Liver (tissue), 9 donors: ENCODE measurements around the gene CD34. TPM values are rescaled to one million over a fixed set of nuclear protein-coding genes. Genes with fewer than 3 reads are reported as not detected.

Experiments
- DNase-seq: peaks from one replicate; pipeline ENCODE4 v3.0.0-alpha.2; 2017; ENCODE audit warnings: low spot score
- H3K27ac ChIP-seq, 2 donors: one replicate each; pipeline ENCODE4 v1.7.0; 2013; ENCODE audit warnings: inconsistent platforms in 2 of 2, low read length in 2 of 2, control low read depth in 1 of 2, low read depth in 1 of 2, mild to moderate bottlenecking in 1 of 2
- H3K27me3 ChIP-seq, 4 donors: one replicate each; pipeline versions ENCODE4 v1.6.1 to v1.7.0; 2013; ENCODE audit warnings: low read length in 3 of 4, inconsistent platforms in 1 of 4, mild to moderate bottlenecking in 1 of 4, moderate library complexity in 1 of 4; ENCODE audit not compliant: control insufficient read depth in 4 of 4, insufficient read depth in 4 of 4
- H3K36me3 ChIP-seq, 4 donors: one replicate each; pipeline versions ENCODE4 v1.6.1 to v1.7.0; 2013; ENCODE audit warnings: low read length in 3 of 4, mild to moderate bottlenecking in 3 of 4, low read depth in 1 of 4, moderate library complexity in 1 of 4; ENCODE audit not compliant: control insufficient read depth in 4 of 4, insufficient read depth in 3 of 4
- H3K4me1 ChIP-seq, 4 donors: one replicate each; pipeline versions ENCODE4 v1.6.1 to v1.7.0; 2013; ENCODE audit warnings: low read length in 3 of 4, mild to moderate bottlenecking in 3 of 4, moderate library complexity in 1 of 4; ENCODE audit not compliant: control insufficient read depth in 4 of 4, insufficient read depth in 4 of 4
- H3K4me3 ChIP-seq, 3 donors: one replicate each; pipeline versions ENCODE4 v1.6.1 to v1.7.0; 2013; ENCODE audit warnings: low read length in 3 of 3, control low read depth in 1 of 3, low read depth in 1 of 3, mild to moderate bottlenecking in 1 of 3
- H3K9ac ChIP-seq, 2 donors: one replicate each; pipeline ENCODE4 v1.7.0; 2013; ENCODE audit warnings: low read length in 2 of 2, mild to moderate bottlenecking in 2 of 2, moderate library complexity in 2 of 2, control low read depth in 1 of 2, low read depth in 1 of 2
- H3K9me3 ChIP-seq, 4 donors: one replicate each; pipeline versions ENCODE4 v1.6.1 to v1.7.0; 2013; ENCODE audit warnings: low read length in 3 of 4; ENCODE audit not compliant: control insufficient read depth in 4 of 4
- ATF3 ChIP-seq: IDR thresholded peaks from 2 replicates; pipeline ENCODE4 v1.6.1; 2016; ENCODE audit warnings: antibody characterized with exemption
- CTCF ChIP-seq: fragments of 150-350 bp; IDR thresholded peaks from 2 replicates; pipeline ENCODE4 v1.5.1; 2017; ENCODE audit warnings: improper control_type of control experiment, low read depth, low read length; ENCODE audit not compliant: missing input control
- EGR1 ChIP-seq, 2 donors: IDR thresholded peaks; 2 replicates each; pipeline ENCODE4 v1.6.1; 2016 to 2018; ENCODE audit warnings: antibody characterized with exemption in 2 of 2, low read depth in 2 of 2
- FOXA2 ChIP-seq: IDR thresholded peaks from 2 replicates; pipeline ENCODE4 v1.6.1; 2016; ENCODE audit warnings: antibody characterized with exemption
- HNF4A ChIP-seq, 2 donors: conservative IDR thresholded peaks; 2 replicates each; pipeline ENCODE4 v1.6.1; 2016; ENCODE audit warnings: antibody characterized with exemption in 2 of 2, mild to moderate bottlenecking in 2 of 2
- JUND ChIP-seq, 2 donors: IDR thresholded peaks; 2 replicates each; pipeline ENCODE4 v1.6.1; 2016; ENCODE audit warnings: antibody characterized with exemption in 2 of 2
- NR2F2 ChIP-seq: IDR thresholded peaks from 2 replicates; pipeline ENCODE4 v1.6.1; 2016; ENCODE audit warnings: antibody characterized with exemption
- RAD21 ChIP-seq, 2 donors: IDR thresholded peaks; 2 replicates each; pipeline ENCODE4 v1.6.1; 2016; ENCODE audit warnings: antibody characterized with exemption in 2 of 2, mild to moderate bottlenecking in 2 of 2
- RXRA ChIP-seq, 2 donors: IDR thresholded peaks; 2 replicates each; pipeline ENCODE4 v1.6.1; 2017 to 2018; ENCODE audit warnings: antibody characterized with exemption in 2 of 2, mild to moderate bottlenecking in 1 of 2
- SP1 ChIP-seq: IDR thresholded peaks from 2 replicates; pipeline ENCODE4 v1.6.1; 2018; ENCODE audit warnings: antibody characterized with exemption, mild to moderate bottlenecking
- TAF1 ChIP-seq: conservative IDR thresholded peaks from 2 replicates; pipeline ENCODE4 v1.6.1; 2016; ENCODE audit warnings: antibody characterized with exemption, mild to moderate bottlenecking
- YY1 ChIP-seq: IDR thresholded peaks from 2 replicates; pipeline ENCODE4 v1.6.1; 2016; ENCODE audit warnings: antibody characterized with exemption, mild to moderate bottlenecking
- WGBS: extraction: QIAGEN DNeasy Blood & Tissue Kit; methylation state at CpG from one replicate; pipeline ENCODE4 v1.1.7; 2013; 5-methylcytosine and 5-hydroxymethylcytosine counted together
- polyA plus RNA-seq, 2 donors: library from polyadenylated mRNA; stranded (reverse) in 1 of 2; unstranded in 1 of 2; fragments of 200-250 nt in 1 of 2; fragments of >200 nt in 1 of 2; fragmentation: Nextera tagmentation in 1 of 2; extraction: Ambion mirVana in 1 of 2; gene quantifications; one replicate each; pipeline versions ENCODE4 v1.2.1 to v1.2.3, GENCODE V29; 2013 to 2015
- total RNA-seq, 2 donors: library from RNA; depleted of rRNA; stranded (reverse); fragments of >200 nt; gene quantifications; one replicate each; pipeline ENCODE4 v1.2.3, GENCODE V29; 2014
- TF ChIP-seq, protein P1 (sequence below): IDR thresholded peaks from 2 replicates; pipeline ENCODE4 v1.6.1; 2016; ENCODE audit warnings: antibody characterized with exemption, mild to moderate bottlenecking
- TF ChIP-seq, protein P2 (sequence below): IDR thresholded peaks from 2 replicates; pipeline ENCODE4 v1.6.1; 2016; ENCODE audit warnings: antibody characterized with exemption
- donor health status: healthy.
- donor health status: healthy.
- donor health status: healthy.
- donor health status: healthy.
- donor health status: healthy.

The CD34 gene
- total and polyA plus RNA-seq, 4 donors: 1.5 to 4.0 (median 1.8) TPM

- Histone ChIP-seq H3K27ac (no peak overlapping the region), H3K4me3 (no peak overlapping the region), H3K9ac (no peak overlapping the region), H3K36me3 (no peaks in the 10 kb centered on the region), H3K9me3 (no peaks in the 10 kb centered on the region), H3K27me3 (no peaks in the 10 kb centered on the region), H3K4me1 (peaks cover 0 to 2% (median 0%) of the 10 kb centered on the region in 4 donors)
- 87% methylated on average over 5 of the region's 5 CpGs for whole genome bisulfite sequencing
- TF ChIP-seq NR2F2 (no peak), ATF3 (no peak), RAD21 (IDR thresholded peaks at IDR 0.05) (no peak), TAF1 (no peak)
- TF ChIP-seq, protein P1, sequence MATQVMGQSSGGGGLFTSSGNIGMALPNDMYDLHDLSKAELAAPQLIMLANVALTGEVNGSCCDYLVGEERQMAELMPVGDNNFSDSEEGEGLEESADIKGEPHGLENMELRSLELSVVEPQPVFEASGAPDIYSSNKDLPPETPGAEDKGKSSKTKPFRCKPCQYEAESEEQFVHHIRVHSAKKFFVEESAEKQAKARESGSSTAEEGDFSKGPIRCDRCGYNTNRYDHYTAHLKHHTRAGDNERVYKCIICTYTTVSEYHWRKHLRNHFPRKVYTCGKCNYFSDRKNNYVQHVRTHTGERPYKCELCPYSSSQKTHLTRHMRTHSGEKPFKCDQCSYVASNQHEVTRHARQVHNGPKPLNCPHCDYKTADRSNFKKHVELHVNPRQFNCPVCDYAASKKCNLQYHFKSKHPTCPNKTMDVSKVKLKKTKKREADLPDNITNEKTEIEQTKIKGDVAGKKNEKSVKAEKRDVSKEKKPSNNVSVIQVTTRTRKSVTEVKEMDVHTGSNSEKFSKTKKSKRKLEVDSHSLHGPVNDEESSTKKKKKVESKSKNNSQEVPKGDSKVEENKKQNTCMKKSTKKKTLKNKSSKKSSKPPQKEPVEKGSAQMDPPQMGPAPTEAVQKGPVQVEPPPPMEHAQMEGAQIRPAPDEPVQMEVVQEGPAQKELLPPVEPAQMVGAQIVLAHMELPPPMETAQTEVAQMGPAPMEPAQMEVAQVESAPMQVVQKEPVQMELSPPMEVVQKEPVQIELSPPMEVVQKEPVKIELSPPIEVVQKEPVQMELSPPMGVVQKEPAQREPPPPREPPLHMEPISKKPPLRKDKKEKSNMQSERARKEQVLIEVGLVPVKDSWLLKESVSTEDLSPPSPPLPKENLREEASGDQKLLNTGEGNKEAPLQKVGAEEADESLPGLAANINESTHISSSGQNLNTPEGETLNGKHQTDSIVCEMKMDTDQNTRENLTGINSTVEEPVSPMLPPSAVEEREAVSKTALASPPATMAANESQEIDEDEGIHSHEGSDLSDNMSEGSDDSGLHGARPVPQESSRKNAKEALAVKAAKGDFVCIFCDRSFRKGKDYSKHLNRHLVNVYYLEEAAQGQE: no peak
- no peak for DNase-seq
Observed at GRCh38 chr1:207892764-207893163, 18.2 kb downstream of the CD34 start.

GRCh38 chr1:207891148-207891547 is 19.8 kb downstream of the CD34 start:
- H3K4me1 ChIP-seq: peaks cover 0 to 2% (median 0%) of the 10 kb centered on the region in 4 donors
- DNase-seq: no peak
- H3K4me3 ChIP-seq: no peak overlapping the region
- H3K27ac ChIP-seq: peak overlapping the region in 1 of 2 donors; percentile 7
- no peaks in the 10 kb centered on the region for H3K9me3 ChIP-seq
- TF ChIP-seq RAD21 (IDR thresholded peaks at IDR 0.05): no peak
- no peak for TF ChIP-seq HNF4A (conservative IDR thresholded peaks at IDR 0.05)
- TF ChIP-seq NR2F2: no peak
- TF ChIP-seq CTCF: no peak
- no peak for TF ChIP-seq RXRA (IDR thresholded peaks at IDR 0.05)
- no peak for TF ChIP-seq EGR1 (IDR thresholded peaks at IDR 0.05; ENCODE audit: low read depth in 2 of 2)
- TF ChIP-seq, protein P2, sequence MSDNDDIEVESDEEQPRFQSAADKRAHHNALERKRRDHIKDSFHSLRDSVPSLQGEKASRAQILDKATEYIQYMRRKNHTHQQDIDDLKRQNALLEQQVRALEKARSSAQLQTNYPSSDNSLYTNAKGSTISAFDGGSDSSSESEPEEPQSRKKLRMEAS: no peak
- no peak for TF ChIP-seq FOXA2
- TF ChIP-seq YY1: no peak
- TF ChIP-seq JUND (IDR thresholded peaks at IDR 0.05): no peak
- TF ChIP-seq SP1: no peak
- TF ChIP-seq, protein P1: no peak
- whole genome bisulfite sequencing: 92% methylated on average over 6 of the region's 6 CpGs
- H3K9ac ChIP-seq: no peak overlapping the region
- no peaks in the 10 kb centered on the region for H3K36me3 ChIP-seq
- no peaks in the 10 kb centered on the region for H3K27me3 ChIP-seq
